ENCODE data around the gene RFX4. TPM values are rescaled to one million over a fixed set of nuclear protein-coding genes. Genes with fewer than 3 reads are reported as not detected.

RFX4 gene
- total and polyA plus RNA-seq, 2 of the 8 experiments (the other 6 are each of a cell fraction or from before 2014, with no cell fraction given) = 0.06 TPM; not detected in 1

DNA sequence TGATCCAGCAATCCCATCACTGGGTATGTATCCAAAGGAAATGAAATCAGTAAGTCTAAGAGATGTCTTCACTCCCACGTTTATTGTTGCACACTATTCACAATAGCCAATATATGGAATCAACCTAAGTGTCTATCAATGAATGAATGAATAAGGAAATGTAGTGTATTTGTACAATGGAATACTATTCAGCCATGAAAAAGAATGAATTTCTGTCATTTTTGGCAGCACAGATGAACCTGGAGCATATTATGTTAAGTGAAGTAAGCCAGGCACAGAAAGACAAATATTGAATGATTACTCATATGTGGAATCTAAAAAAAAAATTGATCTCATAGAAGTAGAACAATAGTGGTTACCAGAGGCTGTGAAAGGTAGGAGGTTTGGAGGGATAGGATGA is 30.6 kb upstream of the RFX4 start:
- Histone ChIP-seq H3K4me1 (replicated peaks in 1 of 4; ENCODE audit: control insufficient read depth in 3 of 4, insufficient read depth in 4 of 4, low read length in 3 of 4) (no peaks in the 10 kb centered on the region), H2BK20ac (ENCODE audit: low read length) (no peak overlapping the region), H3K27ac (ENCODE audit: low read depth, low read length) (no peak overlapping the region), H2BK120ac (replicated peaks; ENCODE audit: low read depth, low read length) (no peak overlapping the region), H3K4ac (replicated peaks; ENCODE audit: insufficient read length, low read depth, low read length) (no peak overlapping the region), H3K36me3 (ENCODE audit: control insufficient read depth in 2 of 4, insufficient read depth in 4 of 4, low read length in 3 of 4) (no peaks in the 10 kb centered on the region), H4K91ac (replicated peaks; ENCODE audit: insufficient read length, low read length) (no peak overlapping the region), H3K4me2 (ENCODE audit: insufficient read depth in 1 of 2, low read depth in 2 of 2, low read length in 2 of 2) (no peak overlapping the region), H3K79me1 (ENCODE audit: low read depth, low read length) (no peaks in the 10 kb centered on the region), H3K23me2 (ENCODE audit: low read depth, low read length) (no peaks in the 10 kb centered on the region), H3K4me3 (ENCODE audit: extremely low read depth in 1 of 4, insufficient read depth in 2 of 4, low read depth in 3 of 4, low read length in 4 of 4) (no peak overlapping the region), H3K27me3 (replicated peaks in 1 of 4; ENCODE audit: control insufficient read depth in 3 of 4, extremely low read depth in 1 of 4, insufficient read depth in 3 of 4, low read length in 3 of 4) (no peaks in the 10 kb centered on the region), H4K8ac (ENCODE audit: extremely low read depth, insufficient read depth, low read length) (no peak overlapping the region), H2BK5ac (ENCODE audit: low read depth, low read length) (no peak overlapping the region), H4K20me1 (replicated peaks in 1 of 2; ENCODE audit: control insufficient read depth in 1 of 2, insufficient read depth in 2 of 2, low read length in 2 of 2) (no peaks in the 10 kb centered on the region), H3K9me3 (ENCODE audit: insufficient read depth in 2 of 2, low read depth in 1 of 2, low read length in 1 of 2) (peaks cover 16 to 20% of the 10 kb centered on the region in 2 experiments), H3K14ac (ENCODE audit: insufficient read length) (no peak overlapping the region), H3K56ac (replicated peaks; ENCODE audit: insufficient read length, low read depth, low read length) (no peak overlapping the region), H3K18ac (ENCODE audit: extremely low read depth, low read length) (no peak overlapping the region), H4K5ac (ENCODE audit: insufficient read length, low read depth, low read length) (no peak overlapping the region), H2BK12ac (ENCODE audit: low read depth, low read length) (no peak overlapping the region), H3K9ac (replicated peaks in 1 of 4; ENCODE audit: extremely low read depth in 1 of 4, low read depth in 3 of 4, low read length in 3 of 4) (no peak overlapping the region), H2AK5ac (ENCODE audit: low read depth, low read length) (no peak overlapping the region), H2BK15ac (ENCODE audit: low read length) (no peak overlapping the region), H3K23ac (ENCODE audit: insufficient read length) (no peak overlapping the region), H3K79me2 (ENCODE audit: control insufficient read depth in 1 of 2, insufficient read depth in 2 of 2, low read length in 2 of 2) (no peaks in the 10 kb centered on the region), H2AFZ (ENCODE audit: low read length) (no peak overlapping the region)
- CTCF ChIA-PET (ENCODE audit: partially characterized antibody) = no interaction called here
- no peak for TF ChIP-seq POLR2A (IDR thresholded peaks at IDR 0.05; ENCODE audit: control extremely low read depth in 1 of 2, low read depth in 2 of 2, low read length in 2 of 2)
- no peak for TF ChIP-seq CHD1 (IDR thresholded peaks at IDR 0.05; ENCODE audit: low read depth, low read length)
- FAIRE-seq = no peak
- WGBS, 2 experiments (ENCODE audit: extremely low coverage in 1 of 2, insufficient coverage in 1 of 2, insufficient read length in 1 of 2, insufficient replicate concordance in 2 of 2, low coverage in 1 of 2, low lambda C conversion rate in 2 of 2, missing lambda C conversion rate in 1 of 2) = 86% methylated on average over 1 of the region's 1 CpG; no CpG with 5 or more reads in 1 of the 2 experiments
- POLR2A ChIA-PET (ENCODE audit: partially characterized antibody) = interaction anchor here (1.2 kb wide), 1 partner anchor 8 kb away, joined by 3 read pairs; no protein-coding TSS in a partner anchor
- no peak for DNase-seq (ENCODE audit: low read depth in 1 of 2, low spot score in 2 of 2)
